Calu3 (cell line): Measurements from ENCODE around the gene LILRA1. TPM values are rescaled to one million over a fixed set of nuclear protein-coding genes. Genes with fewer than 3 reads are reported as not detected.
"Not testable (repeated sequence)": the region's sequence is repeated elsewhere in the genome, so short reads cannot be mapped to it uniquely, and the experiment has no call there.

Experiments
- BruUV-seq: library from RNA; stranded (reverse); fragments of 400-500 nt; replicated peaks from 2 replicates; lab custom pipeline; 2021; lab: Mats Ljungman, UMichigan
- CTCF ChIA-PET: fragments of 300-600 bp; sonication (Branson Sonifier 250); formaldehyde crosslinking; loops from one replicate; lab custom pipeline; 2022; ENCODE audit warnings: antibody characterized with exemption; lab: Charles Lee
- DNase-seq: peaks from one replicate; pipeline ENCODE4 v3.0.0; 2022
- H3K27ac Mint-ChIP-seq: one replicate; pipeline ENCODE4 v1.8.0; 2022; ENCODE audit warnings: mixed read lengths; ENCODE audit not compliant: unreplicated experiment
- H3K27me3 Mint-ChIP-seq: one replicate; pipeline ENCODE4 v1.8.0; 2022; ENCODE audit warnings: mixed read lengths; ENCODE audit not compliant: unreplicated experiment
- H3K36me3 Mint-ChIP-seq: one replicate; pipeline ENCODE4 v1.8.0; 2022; ENCODE audit warnings: mild to moderate bottlenecking, moderate library complexity, mixed read lengths; ENCODE audit not compliant: insufficient read depth, unreplicated experiment
- H3K4me1 Mint-ChIP-seq: one replicate; pipeline ENCODE4 v1.8.0; 2022; ENCODE audit warnings: mild to moderate bottlenecking, low read depth, mixed read lengths; ENCODE audit not compliant: unreplicated experiment
- H3K4me3 Mint-ChIP-seq: one replicate; pipeline ENCODE4 v1.8.0; 2022; ENCODE audit warnings: mild to moderate bottlenecking, low read depth, moderate library complexity, mixed read lengths; ENCODE audit not compliant: unreplicated experiment
- H3K9me3 Mint-ChIP-seq: one replicate; pipeline ENCODE4 v1.8.0; 2022; ENCODE audit warnings: low read depth, mixed read lengths; ENCODE audit not compliant: unreplicated experiment
- CTCF ChIP-seq: fragments of 200-600 bp; IDR thresholded peaks from one replicate; pipeline ENCODE4 v1.8.0; 2022; ENCODE audit warnings: antibody characterized with exemption; ENCODE audit not compliant: unreplicated experiment
- intact Hi-C: fragments of 100-400 bp; cut with micrococcal nuclease; formaldehyde crosslinking; loops from one replicate; pipeline ENCODE4 v1.10.0; 2022; ENCODE audit not compliant: unreplicated experiment
- total RNA-seq: library from RNA; stranded (reverse); gene quantifications from 2 replicates; pipeline ENCODE4 v1.2.3, GENCODE V29; 2022

LILRA1 gene
- total RNA-seq, 1 experiment from 2014 or later, result not detected

GRCh38 chr19:54622431-54622830, 29.0 kb downstream of the LILRA1 start:
- CTCF ChIA-PET, result no interaction called here

GRCh38 chr19:54624234-54624633, 30.8 kb downstream of the LILRA1 start:
- H3K9me3 Mint-ChIP-seq, CTCF ChIA-PET, intact Hi-C loops, H3K36me3 Mint-ChIP-seq, H3K4me3 Mint-ChIP-seq, DNase-seq, H3K27ac Mint-ChIP-seq, BruUV-seq, H3K4me1 Mint-ChIP-seq: not testable (repeated sequence)
- H3K27me3 Mint-ChIP-seq, result peaks cover 61% of the 10 kb centered on the region

More at GRCh38 chr19:54622431-54622830, 29.0 kb downstream of the LILRA1 start:
- no TSS peak for BruUV-seq
- Mint-ChIP-seq H3K27ac (no peak overlapping the region), H3K4me1 (no peaks in the 10 kb centered on the region), H3K36me3 (no peaks in the 10 kb centered on the region), H3K27me3 (peaks cover 57% of the 10 kb centered on the region), H3K4me3 (no peak overlapping the region), H3K9me3 (no peaks in the 10 kb centered on the region)
- intact Hi-C loops, result no loop called here
- TF ChIP-seq CTCF, result no peak
- DNase-seq, result no peak

GRCh38 chr19:54624934-54625730, 31.7 kb downstream of the LILRA1 start:
- H3K9me3 Mint-ChIP-seq, CTCF ChIA-PET, intact Hi-C loops, BruUV-seq, H3K27ac Mint-ChIP-seq, H3K36me3 Mint-ChIP-seq, H3K4me3 Mint-ChIP-seq, DNase-seq, H3K4me1 Mint-ChIP-seq: not testable (repeated sequence)
- peaks cover 70% of the 10 kb centered on the region for H3K27me3 Mint-ChIP-seq

GRCh38 chr19:54626757-54627156, 33.3 kb downstream of the LILRA1 start:
- no peak for TF ChIP-seq CTCF
- intact Hi-C loops, result no loop called here
- H3K27ac Mint-ChIP-seq, result no peak overlapping the region
- H3K27me3 Mint-ChIP-seq, result peaks cover 78% of the 10 kb centered on the region
- H3K9me3 Mint-ChIP-seq, result no peaks in the 10 kb centered on the region
- H3K36me3 Mint-ChIP-seq, result no peaks in the 10 kb centered on the region
- CTCF ChIA-PET, result no interaction called here
- H3K4me1 Mint-ChIP-seq, result peaks cover 7% of the 10 kb centered on the region
- H3K4me3 Mint-ChIP-seq, result no peak overlapping the region
- BruUV-seq, result no TSS peak
- no peak for DNase-seq

- peaks cover 78% of the 10 kb centered on the region for H3K27me3 Mint-ChIP-seq
- intact Hi-C loops, BruUV-seq, H3K27ac Mint-ChIP-seq, H3K4me1 Mint-ChIP-seq, H3K9me3 Mint-ChIP-seq, H3K36me3 Mint-ChIP-seq, H3K4me3 Mint-ChIP-seq, CTCF ChIA-PET: not testable (repeated sequence)
- DNase-seq, result peak; percentile 17
Observed at GRCh38 chr19:54627912-54628311, 34.5 kb downstream of the LILRA1 start.

- H3K36me3 Mint-ChIP-seq, H3K4me3 Mint-ChIP-seq, H3K27ac Mint-ChIP-seq, BruUV-seq, H3K4me1 Mint-ChIP-seq, H3K9me3 Mint-ChIP-seq, DNase-seq, intact Hi-C loops, CTCF ChIA-PET: not testable (repeated sequence)
- H3K27me3 Mint-ChIP-seq, result peaks cover 77% of the 10 kb centered on the region
Observed at GRCh38 chr19:54630262-54630661, 36.8 kb downstream of the LILRA1 start, which contains the start of gene LILRB1. Gene LILRB1, plus strand, starts transcription at chr19:54630484. Its CDS starts 590 bp downstream, at chr19:54631074.
